HepG2 (cell line): ENCODE results near the gene ALDH3B1. TPM values are rescaled to one million over a fixed set of nuclear protein-coding genes. Genes with fewer than 3 reads are reported as not detected.
A peak's percentile ranks its signal among the peaks of the same experiment; 100 is the strongest.

ENCODE experiments used
- ATAD3A ChIP-seq: sonication (generic); formaldehyde crosslinking; IDR thresholded peaks from 2 replicates; pipeline ENCODE4 v1.4.0; 2020; ENCODE audit warnings: missing genetic modification reagents
- CBX2 ChIP-seq, 2 experiments: fragments of 200-600 bp in 1 of 2; sonication (generic); formaldehyde crosslinking in 1 of 2; IDR thresholded peaks; 2 replicates each; pipeline versions ENCODE4 v1.7.0 to v1.8.1; 2018 to 2022; ENCODE audit warnings: low read depth in 2 of 2, low read length in 1 of 2, mild to moderate bottlenecking in 1 of 2, missing genetic modification reagents in 1 of 2
- PRPF4 ChIP-seq: fragments of 200-400 bp; formaldehyde crosslinking; IDR thresholded peaks from 2 replicates; pipeline ENCODE4 v1.6.1; 2016; ENCODE audit warnings: low read length, low read depth; ENCODE audit not compliant: poor library complexity, severe bottlenecking
- SRF ChIP-seq: IDR thresholded peaks from 2 replicates; pipeline ENCODE4 v1.6.1; 2011; ENCODE audit warnings: mild to moderate bottlenecking, low read depth, low read length, moderate library complexity
- TBP ChIP-seq: sonication (generic); formaldehyde crosslinking; IDR thresholded peaks from 2 replicates; pipeline ENCODE4 v1.5.0; 2020; ENCODE audit warnings: missing genetic modification reagents
- ZFP36L1 ChIP-seq: sonication (generic); formaldehyde crosslinking; IDR thresholded peaks from 2 replicates; pipeline ENCODE4 v1.8.0; 2022; ENCODE audit warnings: mild to moderate bottlenecking, missing genetic modification reagents, moderate library complexity
- ZFP82 ChIP-seq: sonication (generic); formaldehyde crosslinking; IDR thresholded peaks from 2 replicates; pipeline ENCODE4 v1.5.1; 2020; ENCODE audit warnings: mild to moderate bottlenecking, missing genetic modification reagents, borderline replicate concordance
- ZNF317 ChIP-seq: sonication (generic); formaldehyde crosslinking; IDR thresholded peaks from 2 replicates; pipeline ENCODE4 v1.5.0; 2020; ENCODE audit warnings: mild to moderate bottlenecking, missing genetic modification reagents
- ZNF333 ChIP-seq: sonication (generic); formaldehyde crosslinking; IDR thresholded peaks from 2 replicates; pipeline ENCODE4 v1.4.0; 2020; ENCODE audit warnings: mild to moderate bottlenecking, missing genetic modification reagents, borderline replicate concordance
- ZNF703 ChIP-seq: sonication (generic); formaldehyde crosslinking; IDR thresholded peaks from 2 replicates; pipeline ENCODE4 v1.5.1; 2020; ENCODE audit warnings: missing genetic modification reagents, mild to moderate bottlenecking, moderate library complexity, borderline replicate concordance
- ZNF747 ChIP-seq: sonication (generic); formaldehyde crosslinking; IDR thresholded peaks from 2 replicates; pipeline ENCODE4 v1.8.1; 2023; ENCODE audit warnings: missing genetic modification reagents, mild to moderate bottlenecking, borderline replicate concordance
- ZNF781 ChIP-seq: sonication (generic); formaldehyde crosslinking; IDR thresholded peaks from 2 replicates; pipeline ENCODE4 v1.5.1; 2020; ENCODE audit warnings: borderline replicate concordance, mild to moderate bottlenecking, missing genetic modification reagents; ENCODE audit errors: not compliant biosample characterization
- polyA plus RNA-seq, 8 experiments: library from polyadenylated mRNA; depleted of rRNA in 3 of 8; stranded (reverse) in 7 of 8; unstranded in 1 of 8; fragments of >200 nt; fragmentation: Illumina TruSeq in 4 of 8; extraction: Trizol in 4 of 8; gene quantifications; 2 replicates each; pipeline versions ENCODE4 v1.2.1 to v1.2.3, GENCODE V29; 2011 to 2016; ENCODE audit warnings: low read depth in 4 of 8, missing spikeins in 1 of 8, mixed read lengths in 1 of 8; ENCODE audit not compliant: insufficient read depth in 1 of 8
- total RNA-seq, 5 experiments: library from RNA; depleted of rRNA; stranded (reverse); fragments of >200 nt; fragmentation: Illumina TruSeq; extraction: Trizol; gene quantifications; 2 replicates each; pipeline ENCODE4 v1.2.3, GENCODE V29; 2016; ENCODE audit warnings: low read depth in 1 of 5
- TF ChIP-seq, protein P1 (sequence below): sonication (generic); formaldehyde crosslinking; IDR thresholded peaks from 2 replicates; pipeline ENCODE4 v1.4.0; 2020; ENCODE audit warnings: mild to moderate bottlenecking, missing genetic modification reagents
- TF ChIP-seq, protein P2 (sequence below): sonication (generic); formaldehyde crosslinking; IDR thresholded peaks from 2 replicates; pipeline ENCODE4 v1.4.0; 2020; ENCODE audit warnings: missing genetic modification reagents, borderline replicate concordance
- TF ChIP-seq, protein P3 (sequence below): sonication (generic); formaldehyde crosslinking; IDR thresholded peaks from 2 replicates; pipeline ENCODE4 v1.5.1; 2020; ENCODE audit warnings: mild to moderate bottlenecking, missing genetic modification reagents, borderline replicate concordance

Gene ALDH3B1
- total and polyA plus RNA-seq, 2 of the 13 experiments (the other 11 are each of a cell fraction or from before 2014, with no cell fraction given) = 4.0 to 6.7 TPM

DNA sequence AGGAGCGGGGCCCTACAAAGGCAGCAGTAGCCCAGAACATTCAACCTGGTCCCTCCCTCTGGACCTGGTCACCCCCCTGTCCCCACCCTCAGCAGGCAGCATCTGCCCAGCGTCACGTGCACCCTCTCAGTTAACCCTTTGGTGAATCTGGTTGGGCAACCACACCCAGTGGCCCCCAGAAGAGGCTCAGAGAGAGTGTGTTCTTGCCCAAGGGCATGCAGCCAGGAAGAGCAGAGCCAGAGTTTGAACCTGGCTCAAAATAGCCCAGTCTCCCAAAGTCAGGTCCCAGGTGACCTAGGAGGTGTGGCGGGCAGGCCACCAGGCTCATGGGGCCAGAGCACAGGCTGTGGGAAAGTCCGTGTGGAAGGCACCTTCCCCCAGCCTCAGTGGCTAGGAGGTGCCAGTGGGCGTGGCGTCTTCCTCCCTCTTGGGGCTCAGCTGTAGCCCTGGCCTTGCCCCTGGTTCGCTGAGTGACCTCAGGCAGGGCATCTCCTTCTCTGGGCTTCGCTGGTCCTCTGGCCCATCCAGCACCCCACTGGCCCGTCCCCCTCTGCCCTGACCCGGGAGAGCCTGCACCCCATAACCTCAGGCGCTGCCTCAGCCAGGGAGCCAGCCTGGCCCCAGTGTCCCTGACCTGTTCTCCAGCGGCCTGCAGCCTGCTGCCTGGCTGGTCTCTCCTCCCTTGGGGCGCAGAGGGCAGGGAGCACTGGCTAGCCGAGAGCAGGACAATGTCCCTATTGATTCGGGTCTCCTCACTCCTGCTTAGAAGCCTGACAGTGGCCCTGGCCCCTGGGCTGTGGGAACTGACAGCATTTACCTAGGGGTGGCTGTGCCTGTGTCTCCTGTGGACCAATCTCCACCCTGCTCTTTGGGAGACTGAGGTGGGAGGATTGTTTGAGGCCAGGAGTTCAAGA lies 7.0 kb downstream of the ALDH3B1 start (continued):
- TF ChIP-seq ZNF747 (CRISPR knock-in tag) = 0 out of 2 replicates have a peak, but pooled peaks have one; percentile 75
- 0 out of 2 replicates have a peak, but pooled peaks have one; percentile 44 for TF ChIP-seq ZNF333
- TF ChIP-seq, protein P1, sequence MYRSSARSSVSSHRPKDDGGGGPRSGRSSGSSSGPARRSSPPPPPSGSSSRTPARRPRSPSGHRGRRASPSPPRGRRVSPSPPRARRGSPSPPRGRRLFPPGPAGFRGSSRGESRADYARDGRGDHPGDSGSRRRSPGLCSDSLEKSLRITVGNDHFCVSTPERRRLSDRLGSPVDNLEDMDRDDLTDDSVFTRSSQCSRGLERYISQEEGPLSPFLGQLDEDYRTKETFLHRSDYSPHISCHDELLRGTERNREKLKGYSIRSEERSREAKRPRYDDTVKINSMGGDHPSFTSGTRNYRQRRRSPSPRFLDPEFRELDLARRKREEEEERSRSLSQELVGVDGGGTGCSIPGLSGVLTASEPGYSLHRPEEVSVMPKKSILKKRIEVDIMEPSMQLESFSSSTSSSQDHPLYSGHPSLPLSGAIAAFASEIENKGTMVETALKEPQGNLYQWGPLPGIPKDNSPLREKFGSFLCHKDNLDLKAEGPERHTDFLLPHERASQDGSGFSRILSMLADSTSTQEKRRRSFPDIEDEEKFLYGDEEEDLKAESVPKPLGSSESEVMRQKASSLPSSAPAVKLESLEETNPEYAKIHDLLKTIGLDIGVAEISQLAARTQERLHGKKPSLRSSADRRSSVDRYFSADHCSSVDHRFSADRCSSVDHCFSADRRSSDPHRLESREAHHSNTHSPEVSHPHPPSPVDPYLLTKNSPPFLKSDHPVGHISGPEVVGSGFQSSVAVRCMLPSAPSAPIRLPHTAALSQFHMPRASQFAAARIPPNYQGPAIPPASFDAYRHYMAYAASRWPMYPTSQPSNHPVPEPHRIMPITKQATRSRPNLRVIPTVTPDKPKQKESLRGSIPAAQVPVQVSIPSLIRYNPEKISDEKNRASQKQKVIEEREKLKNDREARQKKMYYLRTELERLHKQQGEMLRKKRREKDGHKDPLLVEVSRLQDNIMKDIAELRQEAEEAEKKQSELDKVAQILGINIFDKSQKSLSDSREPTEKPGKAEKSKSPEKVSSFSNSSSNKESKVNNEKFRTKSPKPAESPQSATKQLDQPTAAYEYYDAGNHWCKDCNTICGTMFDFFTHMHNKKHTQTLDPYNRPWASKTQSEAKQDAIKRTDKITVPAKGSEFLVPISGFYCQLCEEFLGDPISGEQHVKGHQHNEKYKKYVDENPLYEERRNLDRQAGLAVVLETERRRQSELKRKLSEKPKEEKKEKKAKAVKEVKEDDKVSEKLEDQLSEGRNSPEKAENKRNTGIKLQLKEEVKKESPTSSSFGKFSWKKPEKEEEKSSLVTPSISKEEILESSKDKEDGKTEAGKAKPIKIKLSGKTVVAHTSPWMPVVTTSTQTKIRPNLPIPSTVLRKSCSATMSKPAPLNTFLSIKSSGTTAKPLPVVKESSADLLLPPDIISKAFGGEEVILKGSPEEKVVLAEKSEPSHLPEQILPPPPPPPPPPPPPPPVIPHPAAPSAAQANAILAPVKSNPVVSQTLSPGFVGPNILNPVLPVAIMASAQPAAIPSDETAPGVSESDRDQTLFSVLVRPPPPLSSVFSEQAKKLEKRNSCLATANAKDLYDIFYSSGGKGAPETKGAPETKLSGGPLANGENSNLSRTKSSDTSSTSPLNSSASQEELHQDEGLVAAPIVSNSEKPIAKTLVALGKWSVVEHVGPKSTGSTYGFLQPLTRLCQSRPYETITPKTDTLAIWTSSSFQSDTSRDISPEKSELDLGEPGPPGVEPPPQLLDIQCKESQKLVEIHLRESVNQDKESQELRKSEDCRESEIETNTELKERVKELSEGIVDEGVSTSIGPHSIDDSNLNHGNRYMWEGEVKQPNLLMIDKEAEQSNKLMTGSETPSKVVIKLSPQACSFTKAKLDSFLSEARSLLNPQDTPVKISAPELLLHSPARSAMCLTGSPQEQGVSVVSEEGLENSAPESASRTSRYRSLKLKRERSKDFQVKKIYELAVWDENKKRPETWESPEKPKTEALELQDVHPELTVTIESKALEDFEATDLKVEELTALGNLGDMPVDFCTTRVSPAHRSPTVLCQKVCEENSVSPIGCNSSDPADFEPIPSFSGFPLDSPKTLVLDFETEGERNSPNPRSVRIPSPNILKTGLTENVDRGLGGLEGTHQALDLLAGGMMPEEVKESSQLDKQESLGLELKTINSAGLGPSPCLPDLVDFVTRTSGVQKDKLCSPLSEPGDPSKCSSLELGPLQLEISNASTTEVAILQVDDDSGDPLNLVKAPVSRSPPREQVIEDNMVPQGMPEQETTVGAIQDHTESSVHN (CRISPR knock-in tag) = no peak
- no peak for TF ChIP-seq ZNF703 (CRISPR knock-in tag)
- TF ChIP-seq ZNF781 = no peak
- TF ChIP-seq ATAD3A (CRISPR knock-in tag) = no peak
- TF ChIP-seq, protein P2, sequence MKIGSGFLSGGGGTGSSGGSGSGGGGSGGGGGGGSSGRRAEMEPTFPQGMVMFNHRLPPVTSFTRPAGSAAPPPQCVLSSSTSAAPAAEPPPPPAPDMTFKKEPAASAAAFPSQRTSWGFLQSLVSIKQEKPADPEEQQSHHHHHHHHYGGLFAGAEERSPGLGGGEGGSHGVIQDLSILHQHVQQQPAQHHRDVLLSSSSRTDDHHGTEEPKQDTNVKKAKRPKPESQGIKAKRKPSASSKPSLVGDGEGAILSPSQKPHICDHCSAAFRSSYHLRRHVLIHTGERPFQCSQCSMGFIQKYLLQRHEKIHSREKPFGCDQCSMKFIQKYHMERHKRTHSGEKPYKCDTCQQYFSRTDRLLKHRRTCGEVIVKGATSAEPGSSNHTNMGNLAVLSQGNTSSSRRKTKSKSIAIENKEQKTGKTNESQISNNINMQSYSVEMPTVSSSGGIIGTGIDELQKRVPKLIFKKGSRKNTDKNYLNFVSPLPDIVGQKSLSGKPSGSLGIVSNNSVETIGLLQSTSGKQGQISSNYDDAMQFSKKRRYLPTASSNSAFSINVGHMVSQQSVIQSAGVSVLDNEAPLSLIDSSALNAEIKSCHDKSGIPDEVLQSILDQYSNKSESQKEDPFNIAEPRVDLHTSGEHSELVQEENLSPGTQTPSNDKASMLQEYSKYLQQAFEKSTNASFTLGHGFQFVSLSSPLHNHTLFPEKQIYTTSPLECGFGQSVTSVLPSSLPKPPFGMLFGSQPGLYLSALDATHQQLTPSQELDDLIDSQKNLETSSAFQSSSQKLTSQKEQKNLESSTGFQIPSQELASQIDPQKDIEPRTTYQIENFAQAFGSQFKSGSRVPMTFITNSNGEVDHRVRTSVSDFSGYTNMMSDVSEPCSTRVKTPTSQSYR = no peak; the same call in 1 of the 2 replicates
- TF ChIP-seq ZNF317 (CRISPR knock-in tag) = peak; percentile 57; the same call in 1 of the 2 replicates
- no peak for TF ChIP-seq ZFP36L1 (CRISPR knock-in tag)
- TF ChIP-seq PRPF4 = no peak
- TF ChIP-seq, protein P3, sequence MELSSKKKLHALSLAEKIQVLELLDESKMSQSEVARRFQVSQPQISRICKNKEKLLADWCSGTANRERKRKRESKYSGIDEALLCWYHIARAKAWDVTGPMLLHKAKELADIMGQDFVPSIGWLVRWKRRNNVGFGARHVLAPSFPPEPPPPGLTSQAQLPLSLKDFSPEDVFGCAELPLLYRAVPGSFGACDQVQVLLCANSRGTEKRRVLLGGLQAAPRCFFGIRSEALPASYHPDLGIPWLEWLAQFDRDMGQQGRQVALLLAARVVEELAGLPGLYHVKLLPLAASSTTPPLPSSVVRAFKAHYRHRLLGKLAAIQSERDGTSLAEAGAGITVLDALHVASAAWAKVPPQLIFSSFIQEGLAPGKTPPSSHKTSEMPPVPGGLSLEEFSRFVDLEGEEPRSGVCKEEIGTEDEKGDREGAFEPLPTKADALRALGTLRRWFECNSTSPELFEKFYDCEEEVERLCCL (CRISPR knock-in tag) = no peak
- no peak for TF ChIP-seq CBX2 (IDR thresholded peaks at IDR 0.05; ENCODE audit: low read depth, low read length)
- TF ChIP-seq CBX2 (CRISPR knock-in tag; IDR thresholded peaks at IDR 0.05; ENCODE audit: low read depth) = no peak
- no peak for TF ChIP-seq TBP
- TF ChIP-seq SRF = no peak
- no peak for TF ChIP-seq ZFP82 (CRISPR knock-in tag)
